ENCODE measurements around the gene C11orf86.

DNA sequence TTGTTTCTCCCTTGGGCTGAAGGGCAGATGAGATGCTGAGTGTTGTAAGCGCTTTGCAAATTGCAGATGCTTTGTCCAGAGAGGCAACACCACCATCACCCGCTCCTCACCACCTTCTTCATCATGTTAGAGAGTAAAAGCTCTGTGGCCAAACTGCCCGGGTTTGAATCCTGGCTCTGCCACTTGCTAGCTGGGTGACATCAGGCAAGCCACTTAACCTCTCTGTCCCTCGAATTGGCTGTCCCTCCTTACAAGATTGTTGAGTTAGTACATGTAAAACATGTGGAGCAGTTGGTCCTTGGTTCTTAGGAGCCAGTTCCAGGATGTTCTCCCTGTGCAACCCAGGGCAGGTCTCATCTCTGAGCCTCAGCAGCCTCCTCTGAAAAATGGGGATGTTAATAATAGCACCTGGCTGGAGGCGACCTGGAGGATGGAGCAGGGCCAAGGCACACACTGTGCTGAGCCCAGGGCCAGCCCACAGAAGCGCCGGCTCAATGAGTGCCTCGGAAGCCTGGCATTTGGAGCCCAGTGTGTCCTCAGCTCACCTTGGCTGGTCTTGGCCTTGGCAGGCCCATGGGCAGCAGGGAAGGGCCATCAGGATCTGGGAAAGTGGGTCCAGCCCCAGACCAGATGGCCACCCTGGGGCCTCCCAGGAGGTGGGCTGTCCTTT, 10.5 kb downstream of the C11orf86 start:
- TF ChIP-seq, protein P1, sequence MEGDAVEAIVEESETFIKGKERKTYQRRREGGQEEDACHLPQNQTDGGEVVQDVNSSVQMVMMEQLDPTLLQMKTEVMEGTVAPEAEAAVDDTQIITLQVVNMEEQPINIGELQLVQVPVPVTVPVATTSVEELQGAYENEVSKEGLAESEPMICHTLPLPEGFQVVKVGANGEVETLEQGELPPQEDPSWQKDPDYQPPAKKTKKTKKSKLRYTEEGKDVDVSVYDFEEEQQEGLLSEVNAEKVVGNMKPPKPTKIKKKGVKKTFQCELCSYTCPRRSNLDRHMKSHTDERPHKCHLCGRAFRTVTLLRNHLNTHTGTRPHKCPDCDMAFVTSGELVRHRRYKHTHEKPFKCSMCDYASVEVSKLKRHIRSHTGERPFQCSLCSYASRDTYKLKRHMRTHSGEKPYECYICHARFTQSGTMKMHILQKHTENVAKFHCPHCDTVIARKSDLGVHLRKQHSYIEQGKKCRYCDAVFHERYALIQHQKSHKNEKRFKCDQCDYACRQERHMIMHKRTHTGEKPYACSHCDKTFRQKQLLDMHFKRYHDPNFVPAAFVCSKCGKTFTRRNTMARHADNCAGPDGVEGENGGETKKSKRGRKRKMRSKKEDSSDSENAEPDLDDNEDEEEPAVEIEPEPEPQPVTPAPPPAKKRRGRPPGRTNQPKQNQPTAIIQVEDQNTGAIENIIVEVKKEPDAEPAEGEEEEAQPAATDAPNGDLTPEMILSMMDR (IDR thresholded peaks at IDR 0.05; ENCODE audit: low read depth, low read length, poor library complexity, severe bottlenecking): no peak
- no peak for TF ChIP-seq EZH2phosphoT487 (IDR thresholded peaks at IDR 0.05; ENCODE audit: borderline replicate concordance, low read length)
